Amniotic epithelial cell (primary cell): ENCODE measurements around the gene ACTRT3.
A peak's percentile ranks its signal among the peaks of the same experiment; 100 is the strongest.
"Not testable (repeated sequence)": the region's sequence is repeated elsewhere in the genome, so short reads cannot be mapped to it uniquely, and the experiment has no call there.

Source experiments
- DNase-seq: peaks from one replicate; pipeline ENCODE4 v3.0.0-alpha.2; 2010; ENCODE audit warnings: low read depth

ACTRT3 gene

DNA sequence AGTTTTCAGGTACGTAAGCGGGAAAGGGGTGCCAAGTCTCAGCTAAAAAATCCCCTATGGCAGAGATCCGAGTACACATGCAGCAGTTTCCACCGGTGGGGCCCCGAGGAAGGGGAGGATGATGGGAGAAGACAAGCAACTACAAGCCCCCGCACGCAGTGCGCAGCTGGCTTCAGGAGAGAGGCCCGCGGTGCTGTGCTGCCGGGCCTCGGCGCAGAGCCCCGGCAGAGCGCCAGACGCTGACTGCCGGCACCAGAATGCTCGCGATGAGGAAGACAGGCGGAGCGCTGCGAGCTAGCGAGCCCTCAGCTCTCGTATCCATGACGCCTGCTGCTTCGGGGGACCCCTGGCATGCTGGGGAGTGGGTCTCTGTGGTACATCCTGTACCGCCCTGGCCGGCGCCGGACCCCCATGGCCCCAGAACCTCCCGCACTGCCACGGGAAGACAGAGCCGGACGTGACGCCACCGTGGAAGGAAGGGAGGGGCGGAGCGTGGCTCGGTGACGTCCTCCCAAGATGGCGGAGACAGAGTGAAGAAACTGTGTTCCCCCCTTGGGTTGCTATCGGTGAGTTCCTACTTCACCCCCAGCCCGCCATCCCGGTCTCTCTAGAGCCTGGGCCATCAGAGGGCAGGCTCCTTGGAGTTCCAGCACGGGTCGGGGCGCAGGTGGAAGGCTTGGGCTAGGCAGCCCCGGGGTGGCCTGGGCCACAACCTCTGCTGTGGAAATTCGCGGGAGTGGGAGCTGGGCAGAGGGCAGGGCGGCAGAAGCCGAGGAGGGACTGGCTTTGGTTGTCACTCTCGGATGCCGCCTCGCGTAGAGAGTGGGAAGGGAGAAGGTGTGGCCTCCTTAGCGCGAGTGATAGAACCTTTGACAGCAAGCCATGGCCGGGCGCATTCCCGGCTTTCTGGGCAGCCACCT is 3.8 kb upstream of the ACTRT3 start, which contains the start of gene MYNN:
TSS of gene MYNN (plus strand) at position 500 of the 920 bp plus-strand sequence. CDS start 900 bp downstream, outside the sequence.
- peak; percentile 82 for DNase-seq

DNA sequence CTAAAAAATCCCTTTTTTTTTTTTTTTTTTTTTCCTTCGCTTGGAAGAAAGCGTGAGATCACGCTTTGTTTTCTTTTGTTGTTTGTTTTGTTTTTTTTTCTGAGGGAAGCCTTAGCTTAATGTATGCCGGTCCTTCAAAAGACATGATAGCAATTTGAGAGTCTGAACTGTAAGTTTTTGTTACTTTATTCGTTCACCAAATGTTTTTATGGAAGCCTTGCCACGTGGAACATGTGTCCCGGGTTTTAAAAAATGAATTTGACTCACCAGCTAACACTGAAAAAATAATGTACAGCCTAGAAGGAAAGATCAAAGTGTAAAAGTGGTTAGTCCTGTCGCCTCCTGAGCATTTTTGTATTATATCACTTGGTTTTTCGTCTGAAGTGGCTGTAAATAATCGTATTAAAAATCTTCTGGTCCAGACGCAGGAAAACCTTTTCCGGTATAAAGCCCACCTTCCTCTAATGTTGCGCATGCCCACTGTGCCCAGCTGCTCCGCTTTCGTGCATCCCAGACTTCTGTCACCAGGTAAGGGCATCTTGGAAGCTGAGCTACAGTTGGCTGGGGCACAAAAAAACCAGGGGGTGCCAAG is 3.0 kb upstream of the ACTRT3 start:
- peak; percentile 77 for DNase-seq

- peak; percentile 68 for DNase-seq
Observed at GRCh38 chr3:169771497-169772304, 2.3 kb upstream of the ACTRT3 start.

- DNase-seq = peak; percentile 93
Observed at GRCh38 chr3:169764882-169765612, 4.3 kb downstream of the ACTRT3 start, which contains the start of gene TERC. Gene TERC (minus strand): TSS chr3:169765060.

GRCh38 chr3:169764312-169764881 is 5.0 kb downstream of the ACTRT3 start:
- peak; percentile 66 for DNase-seq

GRCh38 chr3:169760479-169760878 is 8.9 kb downstream of the ACTRT3 start:
- DNase-seq = peak; percentile 85

DNA sequence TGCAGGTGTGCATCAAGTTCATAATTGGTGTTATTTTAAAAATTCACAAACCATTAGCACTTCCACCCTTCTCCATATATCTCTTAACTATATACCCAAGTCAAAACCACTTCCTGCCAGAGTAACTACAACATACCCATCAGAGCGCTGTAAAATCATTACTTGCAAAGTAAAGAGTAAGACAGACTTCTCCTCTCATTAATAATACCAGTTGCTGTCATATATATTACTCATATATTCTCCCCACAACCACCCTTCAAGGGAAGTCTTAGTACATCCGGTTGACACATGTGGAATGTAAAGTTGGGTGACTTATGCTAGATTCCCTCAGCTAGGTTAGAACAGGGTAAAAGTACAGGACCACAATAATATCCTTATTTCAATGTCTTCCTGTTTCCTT is 10.1 kb downstream of the ACTRT3 start:
- peak; percentile 68 for DNase-seq

DNA sequence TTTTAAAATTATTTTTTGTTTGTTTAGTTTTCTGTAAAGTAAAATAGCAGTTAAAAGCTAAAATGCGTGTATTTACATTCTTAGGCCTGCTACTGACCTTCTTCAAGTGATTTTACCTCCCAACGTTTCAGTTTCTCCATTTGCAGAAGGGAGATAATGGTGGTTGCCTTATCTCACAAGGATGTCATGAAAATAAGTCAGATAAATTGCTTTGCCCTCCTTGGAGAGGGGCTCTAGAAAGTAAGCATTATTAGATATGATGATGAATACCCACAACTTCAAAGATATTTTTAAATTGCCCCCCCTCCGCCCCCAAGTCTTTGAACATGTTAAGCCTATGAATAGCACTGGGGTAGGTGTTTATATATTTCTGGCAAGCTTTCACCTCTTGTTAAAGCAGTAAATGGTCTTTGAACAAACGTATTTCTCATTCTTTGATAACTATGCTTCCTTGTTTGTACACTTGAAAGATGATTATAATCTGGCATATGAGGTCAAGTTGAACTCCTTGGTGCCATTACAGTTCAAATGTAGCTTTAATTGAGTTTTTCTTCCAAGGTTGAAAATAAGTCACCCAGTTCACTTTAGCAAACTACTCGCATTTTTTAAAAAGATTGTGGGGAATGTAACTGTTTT is 10.9 kb downstream of the ACTRT3 start:
- peak; percentile 30 for DNase-seq

- no peak for DNase-seq
Observed at GRCh38 chr3:169755488-169755887, 13.9 kb downstream of the ACTRT3 start.

GRCh38 chr3:169754711-169755110 is 14.7 kb downstream of the ACTRT3 start:
- DNase-seq = no peak

- DNase-seq = no peak
Observed at GRCh38 chr3:169751875-169752274, 17.5 kb downstream of the ACTRT3 start.

DNA sequence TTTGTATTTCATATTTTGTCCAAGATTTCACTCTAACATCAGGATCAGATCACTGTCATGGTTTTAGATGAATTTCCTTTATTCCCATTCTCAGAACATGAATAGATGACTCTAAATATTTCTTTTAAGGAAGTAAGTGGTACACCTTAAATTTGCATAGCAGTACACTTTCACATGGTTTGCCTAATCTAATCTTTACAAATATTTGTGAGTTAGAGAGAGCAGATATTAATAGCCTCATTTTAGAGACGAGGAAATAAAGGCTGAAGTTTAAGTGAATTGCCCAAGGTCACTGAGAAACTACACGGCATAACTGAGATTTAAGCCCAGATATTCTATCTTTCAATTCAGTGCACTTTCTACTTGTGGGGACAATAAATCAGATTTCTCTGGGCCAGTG is 18.7 kb downstream of the ACTRT3 start:
- no peak for DNase-seq

DNA sequence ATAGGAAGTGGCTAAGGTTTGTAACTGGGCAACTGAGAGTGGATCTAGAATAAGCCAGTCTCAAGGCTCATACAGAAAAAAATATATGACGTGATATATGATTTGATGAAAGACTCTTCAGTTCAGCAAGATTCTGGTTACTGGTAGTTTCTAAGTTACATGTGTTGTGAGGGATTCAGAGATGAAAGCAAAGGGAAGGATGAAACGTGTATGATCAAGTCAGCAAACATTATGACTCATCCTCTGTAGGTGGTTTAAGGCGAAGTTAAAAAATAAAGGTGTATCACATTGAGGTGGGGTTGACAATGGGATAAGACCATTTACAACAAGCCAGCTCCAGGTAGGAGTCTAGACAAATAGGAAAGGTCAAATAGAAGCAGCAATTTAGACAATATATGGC is 20.7 kb downstream of the ACTRT3 start:
- DNase-seq = no peak

GRCh38 chr3:169746924-169747323 is 22.4 kb downstream of the ACTRT3 start:
- no peak for DNase-seq

GRCh38 chr3:169744366-169745054 is 24.9 kb downstream of the ACTRT3 start:
- DNase-seq = peak; percentile 18

DNA sequence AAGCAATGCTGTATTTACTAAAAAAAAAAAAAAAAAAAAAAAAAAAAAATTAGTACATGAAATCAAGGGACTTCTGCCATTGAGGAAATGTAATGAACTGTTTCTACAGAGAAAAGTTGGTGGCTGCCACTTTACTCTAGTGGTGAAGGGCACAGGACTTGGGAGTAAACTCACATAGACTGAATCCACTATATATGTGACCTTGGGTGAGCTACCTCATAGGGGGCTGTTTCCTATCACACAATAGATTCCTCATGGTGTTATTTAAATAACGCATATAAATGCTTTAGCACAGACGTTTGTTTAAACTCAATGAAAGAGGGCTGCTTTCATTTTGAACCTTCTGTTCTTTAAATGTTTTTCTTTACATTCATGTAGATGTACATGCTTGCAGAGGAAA is 30.3 kb downstream of the ACTRT3 start:
- DNase-seq = no peak

- not testable (repeated sequence) for DNase-seq
Observed at GRCh38 chr3:169731857-169732256, 37.5 kb downstream of the ACTRT3 start.

DNA sequence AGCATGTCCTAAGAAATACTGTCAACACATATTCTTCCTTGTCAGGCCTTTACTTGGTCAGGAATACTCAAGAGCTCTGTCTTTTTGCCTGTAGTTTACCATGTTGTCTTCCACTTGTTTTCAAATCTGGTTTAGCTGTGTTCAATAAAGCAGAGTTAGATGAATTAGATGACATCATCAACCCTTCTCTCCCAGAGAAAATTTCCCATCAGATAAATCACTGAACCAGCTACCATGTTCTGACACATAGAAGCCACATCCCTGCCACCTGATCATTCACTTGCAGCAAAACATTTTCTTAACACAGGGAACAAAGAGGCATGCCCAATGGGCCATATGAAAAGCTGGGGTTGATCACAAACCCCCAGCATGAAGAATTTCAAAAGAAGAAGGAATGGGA is 46.6 kb downstream of the ACTRT3 start:
- DNase-seq = no peak

- not testable (repeated sequence) for DNase-seq
Observed at GRCh38 chr3:169718415-169718814, 50.9 kb downstream of the ACTRT3 start.
